H1 (cell line): ENCODE results near the gene NCF4. TPM values are rescaled to one million over a fixed set of nuclear protein-coding genes. Genes with fewer than 3 reads are reported as not detected.

Experiments
- CTCF ChIA-PET: fragments of 300-600 bp; sonication (Branson Sonifier 250); formaldehyde crosslinking; loops from one replicate; lab custom pipeline; 2021; ENCODE audit not compliant: partially characterized antibody; lab: Charles Lee
- POLR2A ChIA-PET: fragments of 300-600 bp; sonication (Branson Sonifier 250); formaldehyde crosslinking; loops from one replicate; lab custom pipeline; 2021; ENCODE audit warnings: inconsistent platforms; ENCODE audit not compliant: partially characterized antibody; lab: Charles Lee
- DNase-seq, 2 experiments: peaks; one replicate each; pipeline versions ENCODE4 v3.0.0 to v3.0.0-alpha.2; 2010 to 2022; ENCODE audit warnings: low spot score in 2 of 2, low read depth in 1 of 2, mixed read lengths in 1 of 2
- FAIRE-seq: peaks from 2 replicates; lab custom pipeline; 2011; peaks lifted over from hg19 to GRCh38; lab: Jason Lieb, UNC
- H2AFZ ChIP-seq: 2 replicates; pipeline ENCODE4 v1.8.1; 2012; ENCODE audit warnings: low read length, inconsistent platforms
- H2AK5ac ChIP-seq: 2 replicates; pipeline ENCODE4 v1.6.1; 2013; ENCODE audit warnings: low read depth, low read length
- H2BK120ac ChIP-seq: replicated peaks from 2 replicates; pipeline ENCODE3; 2013; ENCODE audit warnings: low read depth, low read length, inconsistent platforms
- H2BK12ac ChIP-seq: 2 replicates; pipeline ENCODE4 v1.6.1; 2013; ENCODE audit warnings: low read depth, low read length
- H2BK15ac ChIP-seq: 2 replicates; pipeline ENCODE4 v1.6.1; 2013; ENCODE audit warnings: low read length
- H2BK20ac ChIP-seq: 2 replicates; pipeline ENCODE4 v1.6.1; 2013; ENCODE audit warnings: low read length
- H2BK5ac ChIP-seq: 2 replicates; pipeline ENCODE4 v1.6.1; 2013; ENCODE audit warnings: low read depth, low read length
- H3K14ac ChIP-seq: 2 replicates; pipeline ENCODE4 v1.6.1; 2013; ENCODE audit warnings: inconsistent platforms; ENCODE audit not compliant: insufficient read length
- H3K18ac ChIP-seq: 2 replicates; pipeline ENCODE4 v1.6.1; 2013; ENCODE audit warnings: low read length; ENCODE audit errors: extremely low read depth
- H3K23ac ChIP-seq: 2 replicates; pipeline ENCODE4 v1.6.1; 2013; ENCODE audit warnings: inconsistent platforms; ENCODE audit not compliant: insufficient read length
- H3K23me2 ChIP-seq: 2 replicates; pipeline ENCODE4 v1.6.1; 2013; ENCODE audit warnings: low read depth, low read length
- H3K27ac ChIP-seq: 2 replicates; pipeline ENCODE4 v1.6.1; 2011; ENCODE audit warnings: low read depth, low read length, inconsistent platforms
- H3K27me3 ChIP-seq, 4 experiments: replicated peaks in 1 of 4; 1 replicate in 1 of 4; 2 replicates in 3 of 4; pipeline versions ENCODE4 v1.6.1 to v1.8.1; 2011 to 2013; ENCODE audit warnings: low read length in 3 of 4, mild to moderate bottlenecking in 3 of 4, inconsistent platforms in 2 of 4, mixed read lengths in 2 of 4, moderate library complexity in 1 of 4; ENCODE audit not compliant: control insufficient read depth in 3 of 4, insufficient read depth in 3 of 4; ENCODE audit errors: extremely low read depth in 1 of 4
- H3K36me3 ChIP-seq, 4 experiments: 2 replicates each; pipeline versions ENCODE4 v1.6.1 to v1.8.1; 2011 to 2013; ENCODE audit warnings: mild to moderate bottlenecking in 4 of 4, low read length in 3 of 4, moderate library complexity in 2 of 4, control low read depth in 1 of 4, inconsistent platforms in 1 of 4; ENCODE audit not compliant: insufficient read depth in 4 of 4, control insufficient read depth in 2 of 4
- H3K4ac ChIP-seq: replicated peaks from 2 replicates; pipeline ENCODE3; 2013; ENCODE audit warnings: low read length, low read depth, mixed read lengths, inconsistent platforms; ENCODE audit not compliant: insufficient read length
- H3K4me1 ChIP-seq, 4 experiments: replicated peaks in 1 of 4; 1 replicate in 1 of 4; 2 replicates in 3 of 4; pipeline versions ENCODE4 v1.6.1 to v1.8.1; 2011 to 2013; ENCODE audit warnings: low read length in 3 of 4, inconsistent platforms in 2 of 4, mixed read lengths in 1 of 4; ENCODE audit not compliant: insufficient read depth in 4 of 4, control insufficient read depth in 3 of 4
- H3K4me2 ChIP-seq, 2 experiments: 2 replicates each; pipeline versions ENCODE4 v1.6.1 to v1.8.1; 2011 to 2013; ENCODE audit warnings: low read depth in 2 of 2, low read length in 2 of 2, control low read depth in 1 of 2, inconsistent platforms in 1 of 2, mild to moderate bottlenecking in 1 of 2; ENCODE audit not compliant: insufficient read depth in 1 of 2
- H3K4me3 ChIP-seq, 4 experiments: fragments of 200-600, 300-600 bp in 1 of 4; sonication (generic), shearing (Covaris generic), sonication (Bioruptor Twin) in 1 of 4; 2 replicates each; pipeline versions ENCODE4 v1.5.1 to v1.8.1; 2011 to 2016; ENCODE audit warnings: low read length in 4 of 4, low read depth in 3 of 4, control low read depth in 2 of 4, inconsistent platforms in 2 of 4, mild to moderate bottlenecking in 2 of 4, mixed read lengths in 1 of 4, moderate library complexity in 1 of 4; ENCODE audit not compliant: insufficient read depth in 2 of 4; ENCODE audit errors: extremely low read depth in 1 of 4
- H3K56ac ChIP-seq: replicated peaks from 2 replicates; pipeline ENCODE3; 2013; ENCODE audit warnings: low read depth, mild to moderate bottlenecking, mixed read lengths, low read length, inconsistent platforms; ENCODE audit not compliant: insufficient read length
- H3K79me1 ChIP-seq: 2 replicates; pipeline ENCODE4 v1.6.1; 2013; ENCODE audit warnings: low read depth, low read length, control low read depth
- H3K79me2 ChIP-seq, 2 experiments: 2 replicates each; pipeline versions ENCODE4 v1.6.1 to v1.8.1; 2012 to 2013; ENCODE audit warnings: low read length in 2 of 2, mild to moderate bottlenecking in 2 of 2, inconsistent platforms in 1 of 2; ENCODE audit not compliant: insufficient read depth in 2 of 2, control insufficient read depth in 1 of 2
- H3K9ac ChIP-seq, 4 experiments: replicated peaks in 1 of 4; 1 replicate in 1 of 4; 2 replicates in 3 of 4; pipeline versions ENCODE4 v1.6.1 to v1.8.1; 2011 to 2013; ENCODE audit warnings: low read depth in 3 of 4, low read length in 3 of 4, control low read depth in 2 of 4, mild to moderate bottlenecking in 2 of 4, moderate library complexity in 2 of 4, inconsistent platforms in 1 of 4; ENCODE audit errors: extremely low read depth in 1 of 4
- H3K9me3 ChIP-seq, 2 experiments: 2 replicates each; pipeline versions ENCODE4 v1.6.1 to v1.8.1; 2012 to 2013; ENCODE audit warnings: mild to moderate bottlenecking in 2 of 2, moderate library complexity in 2 of 2, control low read depth in 1 of 2, inconsistent platforms in 1 of 2, low read depth in 1 of 2, low read length in 1 of 2, mixed read lengths in 1 of 2; ENCODE audit not compliant: insufficient read depth in 2 of 2
- H4K20me1 ChIP-seq, 2 experiments: replicated peaks in 1 of 2; 2 replicates each; pipeline versions ENCODE3 to v1.8.1; 2011 to 2013; ENCODE audit warnings: inconsistent platforms in 2 of 2, low read length in 2 of 2, mild to moderate bottlenecking in 1 of 2; ENCODE audit not compliant: insufficient read depth in 2 of 2, control insufficient read depth in 1 of 2
- H4K5ac ChIP-seq: 2 replicates; pipeline ENCODE4 v1.6.1; 2013; ENCODE audit warnings: low read length, low read depth, mixed read lengths, inconsistent platforms; ENCODE audit not compliant: insufficient read length
- H4K8ac ChIP-seq: 2 replicates; pipeline ENCODE4 v1.8.0; 2013; ENCODE audit warnings: mild to moderate bottlenecking, moderate library complexity, low read length, inconsistent platforms; ENCODE audit not compliant: insufficient read depth; ENCODE audit errors: extremely low read depth
- H4K91ac ChIP-seq: replicated peaks from 2 replicates; pipeline ENCODE3; 2013; ENCODE audit warnings: low read length, mixed read lengths, inconsistent platforms; ENCODE audit not compliant: insufficient read length
- ASH2L ChIP-seq: fragments of 200-600, 300-600 bp; sonication (generic); IDR thresholded peaks from one replicate; pipeline ENCODE4 v1.7.1; 2017; ENCODE audit warnings: low read length
- BRCA1 ChIP-seq: IDR thresholded peaks from 2 replicates; pipeline ENCODE4 v1.6.1; 2012; ENCODE audit warnings: low read depth, low read length, improper control_type of control experiment
- CBX5 ChIP-seq: fragments of 300-800, 300-1000 bp; sonication (generic); IDR thresholded peaks from 2 replicates; pipeline ENCODE4 v1.7.1; 2016; ENCODE audit warnings: antibody characterized with exemption, low read length, low read depth
- EP300 ChIP-seq, 2 experiments: IDR thresholded peaks; 1 replicate in 1 of 2; 2 replicates in 1 of 2; pipeline ENCODE4 v1.6.1; 2011 to 2012; ENCODE audit warnings: low read depth in 2 of 2, low read length in 2 of 2, mild to moderate bottlenecking in 2 of 2, borderline replicate concordance in 1 of 2, inconsistent platforms in 1 of 2, moderate library complexity in 1 of 2
- EZH2 ChIP-seq: fragments of 200-600 bp; sonication (generic); IDR thresholded peaks from 2 replicates; pipeline ENCODE4 v1.7.1; 2012; ENCODE audit warnings: low read depth, mild to moderate bottlenecking, moderate library complexity, low read length, inconsistent platforms; ENCODE audit not compliant: severe bottlenecking
- NRF1 ChIP-seq: IDR thresholded peaks from 2 replicates; pipeline ENCODE4 v1.6.1; 2011; ENCODE audit warnings: mild to moderate bottlenecking, low read depth, low read length, improper control_type of control experiment
- RAD21 ChIP-seq, 2 experiments: IDR thresholded peaks in 1 of 2; conservative IDR thresholded peaks in 1 of 2; 2 replicates each; pipeline ENCODE4 v1.6.1; 2011; ENCODE audit warnings: low read depth in 2 of 2, low read length in 2 of 2, improper control_type of control experiment in 1 of 2, inconsistent platforms in 1 of 2, mild to moderate bottlenecking in 1 of 2, moderate library complexity in 1 of 2
- RFX5 ChIP-seq: IDR thresholded peaks from 2 replicates; pipeline ENCODE4 v1.6.1; 2011; ENCODE audit warnings: low read depth, low read length, improper control_type of control experiment, borderline replicate concordance
- RNF2 ChIP-seq: fragments of 200-900, 300-1000 bp; sonication (generic); IDR thresholded peaks from 2 replicates; pipeline ENCODE4 v1.7.1; 2016; ENCODE audit warnings: borderline replicate concordance, low read depth, mild to moderate bottlenecking, antibody characterized with exemption, low read length; ENCODE audit not compliant: poor library complexity, severe bottlenecking; ENCODE audit errors: missing control alignments
- RXRA ChIP-seq: IDR thresholded peaks from 2 replicates; pipeline ENCODE4 v1.6.1; 2011; ENCODE audit warnings: low read depth, mild to moderate bottlenecking, low read length, moderate library complexity; ENCODE audit not compliant: insufficient read depth
- TAF1 ChIP-seq: IDR thresholded peaks from 2 replicates; pipeline ENCODE4 v1.6.1; 2011; ENCODE audit warnings: mild to moderate bottlenecking, low read depth, low read length
- WGBS, 2 experiments: shearing (Covaris generic) in 1 of 2; methylation state at CpG; one replicate each; pipeline versions ENCODE4 v1.1.6 to v1.1.7; 2013 to 2015; ENCODE audit warnings: low lambda C conversion rate in 2 of 2, mixed read lengths in 2 of 2, inconsistent platforms in 1 of 2, low coverage in 1 of 2, missing lambda C conversion rate in 1 of 2; ENCODE audit not compliant: insufficient replicate concordance in 2 of 2, insufficient coverage in 1 of 2, insufficient read length in 1 of 2; ENCODE audit errors: extremely low coverage in 1 of 2, missing lambda C conversion rate in 1 of 2; 5-methylcytosine and 5-hydroxymethylcytosine counted together
- polyA plus RNA-seq, 7 experiments: library from polyadenylated mRNA; depleted of rRNA in 3 of 7; stranded (reverse) in 5 of 7; unstranded in 2 of 7; fragments of >200 nt in 5 of 7; fragments of 200-250 nt in 2 of 7; gene quantifications; 1 replicate in 5 of 7; 2 replicates in 1 of 7; 4 replicates in 1 of 7; pipeline versions ENCODE4 v1.2.1 to v1.2.3, GENCODE V29; 2011 to 2013; ENCODE audit warnings: missing spikeins in 2 of 7, mixed read lengths in 2 of 7
- total RNA-seq: library from RNA; stranded (reverse); fragmentation: NEBNext Ultra II Directional; extraction: Animal tissue kit (Norgen Biotek cat#: 25700); gene quantifications from 2 replicates; pipeline ENCODE4 v1.2.1, GENCODE V29; 2021

Gene NCF4
- total and polyA plus RNA-seq, 2 of the 8 experiments (the other 6 are each of a cell fraction or from before 2014, with no cell fraction given), result 0.20 TPM; not detected in 1

GRCh38 chr22:36863281-36863680, 2.5 kb downstream of the NCF4 start:
- no peak overlapping the region for H2BK20ac ChIP-seq
- POLR2A ChIA-PET, result no interaction called here
- H3K4me2 ChIP-seq, result no peak overlapping the region
- H3K14ac ChIP-seq, result no peak overlapping the region
- CTCF ChIA-PET, result no interaction called here
- no peak overlapping the region for H3K4me3 ChIP-seq
- H3K36me3 ChIP-seq, result no peaks in the 10 kb centered on the region
- H3K4me1 ChIP-seq, result peaks cover 0 to 3% (median 0%) of the 10 kb centered on the region in 4 experiments; a peak in 3 of 7 replicates
- H4K5ac ChIP-seq, result no peak overlapping the region
- no peak overlapping the region for H4K91ac ChIP-seq
- no peak overlapping the region for H3K9ac ChIP-seq
- no peak overlapping the region for H3K18ac ChIP-seq
- no peak overlapping the region for H2BK15ac ChIP-seq
- no peak overlapping the region for H2BK120ac ChIP-seq
- H2BK5ac ChIP-seq, result no peak overlapping the region
- no peaks in the 10 kb centered on the region for H4K20me1 ChIP-seq
- no peak overlapping the region; the same call in 1 of the 2 replicates for H2AFZ ChIP-seq
- H3K27ac ChIP-seq, result no peak overlapping the region
- no peak overlapping the region for H2BK12ac ChIP-seq
- no peaks in the 10 kb centered on the region for H3K79me1 ChIP-seq
- no peaks in the 10 kb centered on the region for H3K79me2 ChIP-seq
- no peak overlapping the region for H3K23ac ChIP-seq
- no peaks in the 10 kb centered on the region for H3K23me2 ChIP-seq
- H4K8ac ChIP-seq, result no peak overlapping the region
- 81% methylated on average over 11 of the region's 11 CpGs; no CpG with 5 or more reads in 1 of the 2 experiments for WGBS, 2 experiments
- no peak overlapping the region for H2AK5ac ChIP-seq
- FAIRE-seq (no peak), DNase-seq (no peak)
- no peaks in the 10 kb centered on the region; a peak in 2 of 7 replicates for H3K27me3 ChIP-seq
- no peak overlapping the region for H3K4ac ChIP-seq
- H3K9me3 ChIP-seq, result no peaks in the 10 kb centered on the region
- no peak overlapping the region for H3K56ac ChIP-seq
- TF ChIP-seq BRCA1 (no peak), EZH2 (no peak), ASH2L (no peak), RXRA (no peak), EP300 (IDR thresholded peaks at IDR 0.05; ENCODE audit: borderline replicate concordance in 1 of 2, low read depth in 2 of 2, low read length in 2 of 2) (no peak), CBX5 (no peak), RNF2 (no peak), RAD21 (IDR thresholded peaks at IDR 0.05 in 1 of 2, conservative IDR thresholded peaks at IDR 0.05 in 1 of 2; ENCODE audit: low read depth in 2 of 2, low read length in 2 of 2) (no peak), RFX5 (no peak), NRF1 (no peak), TAF1 (no peak)
